Activated CD4-positive, alpha-beta T cell treated with anti-CD3 and anti-CD28 coated beads, Interleukin-2, amount 50 U/mL, for 24 hours (primary cell): ENCODE results near the gene CHAF1A.

Experiments
- DNase-seq, 2 donors: peaks; one replicate each; pipeline ENCODE4 v3.0.0-alpha.2; 2020; ENCODE audit warnings: low read depth in 1 of 2, low spot score in 1 of 2

Gene CHAF1A, protein sequence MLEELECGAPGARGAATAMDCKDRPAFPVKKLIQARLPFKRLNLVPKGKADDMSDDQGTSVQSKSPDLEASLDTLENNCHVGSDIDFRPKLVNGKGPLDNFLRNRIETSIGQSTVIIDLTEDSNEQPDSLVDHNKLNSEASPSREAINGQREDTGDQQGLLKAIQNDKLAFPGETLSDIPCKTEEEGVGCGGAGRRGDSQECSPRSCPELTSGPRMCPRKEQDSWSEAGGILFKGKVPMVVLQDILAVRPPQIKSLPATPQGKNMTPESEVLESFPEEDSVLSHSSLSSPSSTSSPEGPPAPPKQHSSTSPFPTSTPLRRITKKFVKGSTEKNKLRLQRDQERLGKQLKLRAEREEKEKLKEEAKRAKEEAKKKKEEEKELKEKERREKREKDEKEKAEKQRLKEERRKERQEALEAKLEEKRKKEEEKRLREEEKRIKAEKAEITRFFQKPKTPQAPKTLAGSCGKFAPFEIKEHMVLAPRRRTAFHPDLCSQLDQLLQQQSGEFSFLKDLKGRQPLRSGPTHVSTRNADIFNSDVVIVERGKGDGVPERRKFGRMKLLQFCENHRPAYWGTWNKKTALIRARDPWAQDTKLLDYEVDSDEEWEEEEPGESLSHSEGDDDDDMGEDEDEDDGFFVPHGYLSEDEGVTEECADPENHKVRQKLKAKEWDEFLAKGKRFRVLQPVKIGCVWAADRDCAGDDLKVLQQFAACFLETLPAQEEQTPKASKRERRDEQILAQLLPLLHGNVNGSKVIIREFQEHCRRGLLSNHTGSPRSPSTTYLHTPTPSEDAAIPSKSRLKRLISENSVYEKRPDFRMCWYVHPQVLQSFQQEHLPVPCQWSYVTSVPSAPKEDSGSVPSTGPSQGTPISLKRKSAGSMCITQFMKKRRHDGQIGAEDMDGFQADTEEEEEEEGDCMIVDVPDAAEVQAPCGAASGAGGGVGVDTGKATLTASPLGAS

DNA sequence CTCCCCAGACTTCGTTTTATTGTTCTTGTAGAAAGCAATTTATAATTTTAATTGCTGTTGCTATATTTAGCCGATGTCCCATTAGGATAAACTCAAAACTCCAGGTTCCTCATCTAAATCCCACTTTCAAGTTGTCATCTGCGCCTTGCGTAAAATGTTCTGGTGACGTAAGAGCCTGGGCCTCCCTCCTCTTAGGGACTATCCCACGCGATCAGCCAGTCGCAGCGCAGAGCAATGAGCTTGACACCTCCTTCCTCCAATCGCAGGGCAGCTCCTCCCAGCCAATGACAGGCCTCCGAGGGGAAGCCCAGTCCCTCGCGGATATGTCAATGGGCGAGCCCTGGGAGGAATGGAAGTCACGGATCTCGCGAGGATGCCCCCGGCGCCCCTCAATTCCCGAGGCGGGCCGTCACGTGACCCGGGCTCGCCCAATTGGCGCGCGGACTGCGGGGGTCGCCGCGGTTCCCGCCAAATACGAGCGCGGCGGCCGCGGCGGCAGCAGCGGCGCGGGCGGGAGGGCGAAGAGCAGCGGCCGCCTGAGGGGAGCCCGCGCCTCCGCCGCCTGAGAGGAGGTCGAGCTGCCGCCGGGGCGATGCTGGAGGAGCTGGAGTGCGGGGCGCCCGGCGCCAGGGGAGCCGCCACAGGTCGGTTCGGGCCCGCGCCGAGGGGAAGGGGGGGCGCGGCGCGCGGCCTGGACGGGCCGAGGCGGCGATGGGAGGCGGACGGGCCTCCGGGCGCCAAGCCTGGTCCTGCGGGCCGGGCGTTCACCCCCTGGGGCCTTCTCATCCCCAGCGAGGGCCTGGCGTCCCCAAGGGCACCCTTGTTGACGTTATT lies at the start of gene CHAF1A:
Gene CHAF1A (plus strand): TSS at position 470 of the 834 bp plus-strand sequence. CDS start 123 bp downstream, at position 593.
- DNase-seq = peak; percentile 93 to 99

DNA sequence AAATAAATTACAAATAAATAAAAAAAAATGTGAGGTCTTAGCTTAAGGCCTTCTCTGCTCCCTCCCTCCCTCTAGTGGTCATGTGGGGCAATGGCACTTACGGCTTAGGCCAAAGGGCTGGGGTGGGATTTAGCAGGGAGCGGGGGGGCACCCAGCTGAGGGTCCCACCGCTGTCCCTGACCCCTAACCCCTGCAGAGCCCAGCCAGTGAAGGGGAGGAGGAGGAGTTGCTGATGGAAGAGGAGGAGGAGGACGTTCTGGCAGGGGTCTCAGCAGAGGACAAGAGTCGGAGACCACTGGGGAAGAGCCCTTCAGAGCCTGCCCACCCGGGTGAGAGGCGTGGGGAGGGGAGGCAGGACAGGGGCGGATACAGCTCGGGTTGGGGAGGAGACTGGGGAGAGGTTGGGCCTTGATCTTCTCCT lies 49.7 kb upstream of the CHAF1A start:
- DNase-seq = peak; percentile 35 to 47

DNA sequence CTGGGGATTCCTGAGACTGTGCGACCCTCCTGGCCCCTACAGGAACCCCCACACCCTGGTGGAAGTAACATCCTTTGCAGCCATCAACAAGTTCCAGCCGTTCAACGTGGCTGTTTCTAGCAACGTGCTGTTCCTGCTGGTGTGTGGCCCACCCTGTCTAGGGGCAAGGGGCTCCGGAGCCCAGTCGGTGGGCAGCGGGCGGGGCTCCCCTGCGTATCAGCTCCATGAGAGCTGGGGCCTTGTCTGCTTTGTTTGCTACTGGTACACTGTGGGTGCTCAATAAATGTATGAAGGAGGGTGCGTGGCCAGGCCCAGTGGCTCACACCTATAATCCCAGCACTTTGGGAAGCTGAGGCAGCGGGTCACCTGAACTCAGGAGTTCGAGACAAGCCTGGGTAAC lies 48.2 kb upstream of the CHAF1A start:
- no peak for DNase-seq

DNA sequence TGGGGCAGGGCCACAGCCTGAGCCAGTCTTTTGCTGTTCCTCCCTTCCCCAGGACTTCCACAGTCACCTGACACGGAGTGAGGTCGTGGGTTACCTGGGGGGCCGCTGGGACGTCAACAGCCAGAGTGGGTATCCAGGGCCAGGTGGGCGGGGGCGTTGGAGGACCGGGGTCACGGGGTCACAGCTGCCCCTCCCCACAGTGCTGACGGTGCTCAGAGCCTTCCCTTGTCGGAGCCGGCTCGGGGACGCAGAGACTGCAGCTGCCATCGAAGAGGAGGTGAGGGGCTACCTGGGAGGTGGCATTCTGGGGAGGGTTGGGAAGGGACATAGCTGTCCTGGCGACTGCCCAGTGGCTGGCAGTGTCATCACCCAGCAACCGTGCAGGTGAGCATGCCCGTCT lies 47.5 kb upstream of the CHAF1A start:
- no peak for DNase-seq

DNA sequence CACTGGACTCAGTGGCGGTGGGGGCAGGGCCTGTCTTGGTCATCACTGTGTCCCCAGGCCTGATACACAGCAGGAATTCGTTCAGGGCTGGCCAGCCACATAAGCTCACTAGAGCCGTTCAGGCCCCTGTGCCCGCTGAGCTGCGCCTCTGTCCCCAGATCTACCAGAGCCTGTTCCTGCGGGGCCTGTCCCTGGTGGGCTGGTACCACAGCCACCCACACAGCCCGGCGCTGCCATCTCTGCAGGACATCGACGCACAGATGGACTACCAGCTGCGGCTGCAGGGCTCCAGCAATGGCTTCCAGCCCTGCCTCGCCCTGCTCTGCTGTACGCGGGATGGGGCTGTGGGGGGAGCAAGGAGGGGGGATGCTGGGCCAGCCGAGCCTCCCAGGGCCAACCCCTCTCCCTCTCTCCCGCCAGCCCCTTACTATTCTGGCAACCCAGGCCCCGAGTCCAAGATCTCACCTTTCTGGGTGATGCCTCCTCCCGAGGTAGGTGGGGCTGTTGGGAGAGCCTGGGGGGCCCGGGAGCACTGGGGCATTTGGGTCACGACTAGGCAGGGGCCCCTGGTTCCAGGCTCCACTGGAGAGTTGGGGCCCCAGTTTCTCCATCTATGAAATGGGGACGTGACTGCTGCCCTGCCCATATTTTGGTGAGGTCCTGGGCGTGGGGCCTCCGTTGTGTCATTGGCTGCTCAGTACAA lies 45.2 kb upstream of the CHAF1A start:
- DNase-seq = no peak

DNA sequence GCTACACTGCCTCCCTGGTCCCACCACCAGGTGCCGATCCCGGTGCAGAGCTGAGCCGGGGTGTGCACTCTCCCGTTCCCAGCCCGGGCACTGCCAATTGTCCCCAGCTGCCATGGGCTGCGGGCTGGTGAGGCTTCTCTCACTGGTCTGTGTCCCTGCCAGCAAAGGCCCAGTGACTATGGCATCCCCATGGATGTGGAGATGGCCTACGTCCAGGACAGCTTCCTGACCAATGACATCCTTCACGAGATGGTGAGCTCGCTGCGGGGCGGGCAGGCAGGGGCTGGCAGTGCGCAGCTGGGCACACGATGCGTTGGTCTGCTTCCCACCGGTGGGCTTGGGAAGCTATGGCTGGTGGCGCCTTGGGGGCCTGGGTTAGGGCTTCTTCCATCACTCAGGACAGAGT lies 44.5 kb upstream of the CHAF1A start:
- no peak for DNase-seq

DNA sequence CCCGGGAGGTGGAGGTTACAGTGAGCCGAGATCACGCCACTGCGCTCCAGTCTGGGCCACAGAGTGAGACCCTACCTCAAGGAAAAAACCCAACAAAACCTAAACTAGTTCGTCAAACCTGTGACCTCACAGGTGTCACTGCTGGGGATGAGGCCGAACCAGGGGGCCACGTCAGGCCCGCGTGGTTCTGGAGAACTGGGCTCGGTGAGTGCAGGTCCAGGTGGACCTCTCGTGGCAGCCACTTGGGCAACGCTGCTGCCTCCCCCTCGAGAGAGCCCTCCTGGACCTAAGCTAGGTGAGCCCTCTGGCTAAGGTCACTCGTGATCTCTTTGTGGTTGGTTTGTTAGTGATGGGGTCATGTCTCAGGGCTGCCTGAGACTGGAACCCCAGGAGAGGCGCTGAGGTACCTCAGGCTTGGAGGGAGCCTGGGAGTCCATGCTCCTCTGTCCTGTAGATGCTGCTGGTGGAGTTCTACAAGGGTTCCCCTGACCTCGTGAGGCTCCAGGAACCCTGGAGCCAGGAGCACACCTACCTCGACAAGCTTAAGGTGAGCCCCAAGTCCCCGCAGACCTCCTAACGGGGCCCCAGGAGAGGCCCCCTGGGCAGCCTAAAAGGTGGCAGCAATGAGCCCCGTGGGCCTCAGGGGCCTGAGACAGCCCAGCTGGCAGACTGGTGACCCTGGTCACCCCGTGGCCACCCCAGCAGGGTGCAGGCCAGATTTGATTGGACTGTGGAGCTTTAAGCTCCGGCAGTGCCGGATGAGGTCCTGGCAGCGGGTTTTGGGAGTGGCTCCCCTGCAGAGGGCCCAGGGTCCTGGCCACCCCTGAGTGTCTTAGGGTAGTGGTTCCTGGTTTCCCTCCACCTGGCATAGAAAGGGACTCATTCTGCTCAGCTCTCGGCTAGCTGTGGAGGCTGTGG lies 43.5 kb upstream of the CHAF1A start:
- DNase-seq = no peak

DNA sequence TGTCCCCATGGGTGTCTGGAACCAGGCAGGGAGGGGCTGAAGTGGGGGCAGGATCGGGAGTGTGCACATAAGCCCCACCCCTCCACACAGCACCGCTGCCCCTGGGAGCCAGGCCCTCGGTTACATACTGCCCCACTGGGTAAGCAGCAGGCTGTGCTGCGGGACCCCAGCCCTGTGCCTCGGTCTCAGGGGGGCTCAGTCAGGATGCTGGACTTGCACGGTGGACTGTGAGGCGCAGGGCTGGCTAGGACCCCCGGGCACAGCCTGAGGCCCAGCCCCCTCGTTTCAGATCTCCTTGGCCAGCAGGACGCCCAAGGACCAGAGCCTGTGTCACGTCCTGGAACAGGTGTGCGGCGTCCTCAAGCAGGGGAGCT lies 42.8 kb upstream of the CHAF1A start:
- DNase-seq = no peak

DNA sequence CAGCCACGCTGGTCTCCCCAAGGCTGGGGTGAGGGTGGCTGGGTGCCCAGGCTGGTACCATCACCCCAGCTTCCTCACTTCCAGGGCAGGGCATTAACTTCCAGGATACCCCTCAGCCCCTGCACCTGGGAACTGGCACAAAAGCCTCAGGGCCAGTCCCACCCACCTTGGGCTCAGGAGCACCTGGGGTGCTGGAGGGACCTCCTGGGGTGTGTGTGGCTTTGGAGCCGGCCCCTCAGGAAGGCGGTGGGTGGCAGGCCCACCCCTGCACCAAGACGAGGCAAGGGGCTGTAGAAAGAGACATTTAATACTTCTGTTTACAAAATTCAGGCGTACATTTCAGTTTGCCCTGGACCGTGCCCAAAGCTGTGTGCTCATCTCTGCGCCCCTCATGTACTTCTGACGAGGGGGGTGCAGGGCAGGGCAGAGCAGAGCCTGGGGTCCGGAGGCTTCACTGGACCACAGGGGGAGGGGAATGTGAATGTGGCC lies 42.3 kb upstream of the CHAF1A start:
- DNase-seq = no peak

DNA sequence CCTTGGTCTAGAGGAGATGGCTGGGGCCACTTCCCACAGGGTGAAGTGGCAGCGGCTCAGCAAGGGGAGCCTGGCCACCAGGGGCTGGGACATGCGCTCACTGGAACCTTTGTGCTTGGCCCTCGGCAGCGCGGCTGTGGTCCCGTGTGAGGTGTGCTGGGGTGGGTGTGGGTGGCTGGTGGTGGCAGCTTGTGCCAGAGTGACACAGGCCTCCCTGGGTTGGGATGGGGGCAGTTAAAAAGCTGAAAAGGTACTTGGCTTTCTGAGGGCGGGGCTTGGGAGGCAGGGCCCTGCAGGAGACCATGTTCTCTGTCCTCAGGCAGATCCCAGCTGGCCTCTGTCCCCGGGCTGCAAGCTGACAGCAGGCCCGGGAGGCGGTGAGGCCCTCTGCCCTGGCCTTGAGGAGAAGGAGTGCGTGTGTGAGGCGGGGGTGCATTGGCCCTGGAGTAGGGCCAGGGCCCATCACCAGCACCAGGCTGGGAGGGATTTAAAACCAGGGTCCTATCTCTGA lies 41.7 kb upstream of the CHAF1A start:
- no peak for DNase-seq

DNA sequence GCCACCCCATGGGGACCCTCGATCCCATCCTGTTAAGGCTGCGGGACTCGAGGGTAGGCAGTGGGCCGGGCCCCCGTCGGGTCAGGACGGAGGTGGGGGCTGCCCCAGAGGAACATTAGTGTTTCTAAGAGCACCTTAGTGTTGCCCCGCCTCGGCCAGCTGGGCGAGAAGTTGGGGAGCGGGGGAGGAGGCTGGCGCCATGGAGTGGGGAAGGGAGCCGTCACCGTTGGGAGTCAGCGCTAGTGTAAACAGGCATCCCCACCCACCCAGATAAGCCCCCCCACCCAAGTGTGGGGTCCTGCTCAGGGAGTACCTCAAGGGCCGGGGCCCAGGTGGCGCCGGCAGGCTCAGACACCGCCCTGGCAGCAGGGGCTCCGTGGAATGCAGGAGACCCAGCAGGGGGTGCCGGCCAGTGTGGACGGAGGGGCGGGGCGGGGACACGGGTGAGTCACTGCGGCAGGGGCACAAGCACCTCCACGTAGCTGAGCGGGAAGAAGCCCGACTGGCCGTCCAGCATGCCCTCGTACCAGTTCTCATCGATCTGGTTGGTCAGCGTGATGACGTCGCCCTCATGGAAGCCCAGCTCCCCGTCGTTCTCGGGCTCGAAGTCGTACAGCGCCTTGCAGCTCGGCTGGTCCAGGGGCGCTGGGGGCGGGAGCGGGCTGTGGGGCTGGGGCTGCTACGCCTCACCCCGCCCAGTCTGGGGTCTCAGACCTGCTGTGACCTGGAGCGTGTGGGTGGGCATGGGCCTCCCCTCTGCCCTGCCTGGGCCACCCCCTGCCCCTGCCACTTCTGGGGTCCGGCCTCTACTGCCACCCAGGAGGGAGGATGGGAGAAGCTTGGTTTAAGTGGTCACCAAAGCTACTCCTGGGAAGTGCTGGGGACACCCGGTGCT lies 41.0 kb upstream of the CHAF1A start:
- DNase-seq = no peak

DNA sequence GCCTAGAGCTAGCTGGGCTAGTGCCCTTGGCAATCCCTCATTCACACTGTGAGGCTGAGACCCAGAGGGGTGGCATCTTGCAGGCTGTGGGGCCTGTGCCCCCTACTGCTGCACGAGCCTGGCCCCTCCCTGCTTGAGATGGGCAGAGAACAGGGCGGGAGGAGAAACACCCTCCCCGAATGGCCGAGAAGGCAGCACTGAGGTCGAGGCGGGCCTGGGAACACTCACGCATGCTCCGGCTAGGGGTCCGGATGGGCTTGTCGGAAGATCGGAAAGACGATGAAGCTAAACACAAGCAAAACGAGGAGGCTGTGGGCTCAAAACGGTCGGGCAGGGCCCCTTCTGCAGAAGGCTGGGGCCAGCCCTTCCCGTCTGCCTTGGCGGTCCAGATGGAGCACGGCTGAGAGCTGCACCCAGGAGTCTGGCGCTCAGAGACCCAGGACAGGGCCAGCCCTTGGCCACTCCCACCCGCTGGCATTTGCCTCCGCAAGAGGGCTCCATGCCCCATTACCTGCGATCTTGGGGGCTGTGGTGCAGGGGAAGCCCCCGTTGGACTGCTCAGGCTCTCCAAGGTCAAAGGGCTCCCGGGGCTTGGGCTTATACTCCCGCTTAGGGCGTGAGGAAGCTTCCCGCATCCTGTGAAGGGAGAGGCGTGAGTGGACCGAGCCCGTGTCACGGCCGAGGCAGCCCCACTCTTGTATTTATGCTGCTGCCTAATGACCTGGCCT lies 40.2 kb upstream of the CHAF1A start:
- DNase-seq = no peak

DNA sequence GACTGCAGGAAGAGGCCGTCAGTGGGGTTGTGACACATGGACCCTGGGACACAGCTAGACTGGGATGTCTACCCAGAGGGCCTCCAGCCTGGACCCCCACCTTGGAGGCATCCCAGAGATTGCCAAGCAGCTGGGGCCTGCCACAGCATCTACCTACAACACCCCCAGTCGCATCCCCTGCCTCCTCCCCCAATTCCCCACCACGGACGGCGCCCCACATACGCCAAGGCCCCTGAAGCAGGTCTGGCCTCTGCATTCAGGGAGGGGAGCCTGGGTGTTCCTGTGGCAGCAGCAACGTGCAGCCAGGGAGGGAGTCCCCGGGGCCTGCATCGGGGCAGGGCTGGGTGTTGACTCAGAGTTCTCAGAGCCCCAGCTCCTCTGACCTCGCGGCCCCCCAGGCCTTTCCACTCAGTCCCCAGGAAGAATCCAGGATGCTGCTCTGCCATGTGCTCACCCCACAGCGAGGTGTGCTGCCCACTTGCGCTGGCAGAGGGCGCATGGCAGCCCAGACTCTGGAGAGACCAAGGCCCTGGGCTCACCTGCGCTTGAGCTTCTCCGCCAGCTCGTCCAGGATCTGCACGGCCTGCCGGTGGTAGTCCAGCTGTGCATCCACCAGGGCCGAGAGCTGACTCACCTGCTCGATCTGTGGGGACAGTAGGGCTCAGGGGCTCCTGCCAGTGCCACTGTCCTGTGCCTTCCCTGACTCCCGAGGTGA lies 39.5 kb upstream of the CHAF1A start:
- no peak for DNase-seq

DNA sequence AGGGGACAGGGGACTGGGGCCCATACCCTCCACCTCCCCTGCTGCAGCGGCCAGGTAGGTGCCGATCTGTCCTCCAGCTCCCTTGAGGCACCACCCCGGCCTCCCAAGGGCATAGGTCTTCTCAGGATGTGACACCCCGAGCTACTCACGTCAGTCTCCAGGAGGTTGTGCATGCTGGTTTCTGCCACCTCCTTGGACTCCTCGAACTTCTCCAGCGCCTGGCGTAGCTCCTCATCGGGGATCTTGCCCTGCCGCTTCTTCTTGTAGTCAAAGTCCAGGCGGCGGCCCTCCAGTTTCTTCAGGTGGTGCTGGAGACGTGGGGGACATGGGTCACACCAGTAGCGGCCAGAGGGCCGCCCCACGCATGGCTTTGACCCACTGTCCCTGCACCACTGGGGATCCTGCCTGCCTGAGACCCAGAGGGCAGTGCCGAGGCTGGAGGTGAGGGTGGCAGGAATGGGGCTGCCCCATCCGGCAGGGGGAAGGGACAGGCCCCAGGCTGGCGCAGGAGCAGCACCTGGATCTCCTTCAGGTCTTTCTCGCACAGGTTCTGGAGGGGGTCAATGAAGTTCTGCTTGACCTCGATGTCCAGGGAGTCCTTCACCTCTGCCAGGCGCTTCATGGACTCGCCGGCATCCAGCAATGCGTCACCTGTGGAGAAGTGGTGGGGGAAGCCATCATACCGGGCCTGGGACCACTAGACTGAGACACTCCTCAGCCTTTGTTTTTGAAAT lies 38.7 kb upstream of the CHAF1A start:
- DNase-seq = no peak

DNA sequence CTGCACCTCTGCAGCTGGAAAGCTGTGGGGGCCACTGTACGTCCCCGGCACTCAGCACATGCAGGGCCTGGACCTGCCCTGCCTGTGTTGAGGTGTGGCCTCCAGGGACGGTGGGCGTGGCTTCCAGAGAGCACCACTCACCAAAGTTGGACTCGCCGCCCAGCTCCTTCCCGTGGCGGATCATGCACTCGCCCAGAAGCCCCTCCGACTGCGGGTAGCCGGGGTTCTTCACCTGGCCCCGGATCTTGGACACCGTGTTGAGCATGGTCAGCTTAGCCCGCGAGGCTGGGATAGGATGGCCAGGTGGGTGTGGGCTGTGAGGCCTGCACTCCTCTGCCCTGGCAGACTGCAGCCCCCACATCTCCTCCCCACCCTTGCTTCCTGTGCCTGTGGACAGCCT lies 37.1 kb upstream of the CHAF1A start:
- DNase-seq = no peak
